NCI-H187 (cell line): ENCODE measurements around the gene ASZ1.
"Not testable (repeated sequence)": the region's sequence is repeated elsewhere in the genome, so short reads cannot be mapped to it uniquely, and the experiment has no call there.

Experiments used
- DNase-seq, 2 experiments: peaks; one replicate each; lab custom pipeline; 2025; lab: John Stamatoyannopoulos, UW

Gene ASZ1, protein sequence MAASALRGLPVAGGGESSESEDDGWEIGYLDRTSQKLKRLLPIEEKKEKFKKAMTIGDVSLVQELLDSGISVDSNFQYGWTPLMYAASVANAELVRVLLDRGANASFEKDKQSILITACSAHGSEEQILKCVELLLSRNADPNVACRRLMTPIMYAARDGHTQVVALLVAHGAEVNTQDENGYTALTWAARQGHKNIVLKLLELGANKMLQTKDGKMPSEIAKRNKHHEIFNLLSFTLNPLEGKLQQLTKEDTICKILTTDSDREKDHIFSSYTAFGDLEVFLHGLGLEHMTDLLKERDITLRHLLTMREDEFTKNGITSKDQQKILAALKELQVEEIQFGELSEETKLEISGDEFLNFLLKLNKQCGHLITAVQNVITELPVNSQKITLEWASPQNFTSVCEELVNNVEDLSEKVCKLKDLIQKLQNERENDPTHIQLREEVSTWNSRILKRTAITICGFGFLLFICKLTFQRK

DNA sequence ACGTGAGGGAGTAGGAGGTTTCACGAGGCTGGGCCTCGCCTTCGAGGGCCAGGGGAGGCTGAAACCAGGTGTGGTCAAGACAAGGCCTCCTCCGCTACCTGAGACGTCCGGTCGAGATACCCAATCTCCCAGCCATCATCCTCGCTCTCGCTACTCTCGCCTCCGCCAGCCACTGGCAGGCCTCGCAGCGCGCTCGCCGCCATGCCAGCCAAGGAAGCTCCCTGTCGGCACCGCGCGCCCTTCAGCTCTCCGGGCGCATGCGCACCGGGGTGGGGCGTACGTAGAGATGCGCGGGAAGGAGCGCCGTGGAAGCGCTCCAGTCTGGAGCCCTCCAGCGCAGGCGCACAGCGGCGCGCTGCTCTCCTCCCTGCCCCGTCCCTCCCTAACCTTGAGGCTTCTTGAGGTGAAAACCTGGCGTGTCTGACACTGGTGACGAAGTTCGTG lies at the start of gene ASZ1:
Gene ASZ1 (minus strand): TSS at position 236 of the 444 bp plus-strand sequence. CDS start 33 bp downstream, at position 203.
- no peak for DNase-seq

DNA sequence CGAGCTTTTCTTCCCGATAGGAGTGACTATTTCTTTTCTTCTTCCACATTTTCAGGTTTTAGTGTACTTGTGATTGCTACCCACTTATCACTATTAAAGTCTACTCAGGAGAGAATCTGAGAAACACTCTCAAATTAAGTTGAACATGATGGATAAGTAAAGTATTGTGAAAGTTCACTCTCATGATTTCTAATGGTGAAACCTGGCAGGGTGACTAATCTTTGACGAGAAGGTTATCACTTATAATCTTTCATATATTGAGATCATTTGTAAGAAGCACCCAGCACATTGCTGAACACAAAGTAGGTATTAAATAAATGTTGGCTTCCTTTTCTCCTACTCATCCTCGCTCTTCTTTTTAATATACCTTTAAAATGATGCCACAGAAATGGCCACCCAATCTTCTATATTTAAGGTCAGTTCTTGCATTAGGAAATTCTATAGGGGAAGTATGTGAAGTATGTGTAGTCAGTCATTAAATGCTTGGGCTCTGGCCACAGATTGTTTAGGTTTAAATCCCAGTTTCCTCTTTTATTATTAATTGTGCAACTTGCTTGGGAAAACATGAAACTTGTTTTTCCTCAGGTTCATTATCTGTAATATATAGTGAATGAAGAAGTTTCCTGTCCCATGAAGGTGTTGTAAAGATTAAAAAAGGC lies 49.4 kb upstream of the ASZ1 start:
- no peak for DNase-seq

DNA sequence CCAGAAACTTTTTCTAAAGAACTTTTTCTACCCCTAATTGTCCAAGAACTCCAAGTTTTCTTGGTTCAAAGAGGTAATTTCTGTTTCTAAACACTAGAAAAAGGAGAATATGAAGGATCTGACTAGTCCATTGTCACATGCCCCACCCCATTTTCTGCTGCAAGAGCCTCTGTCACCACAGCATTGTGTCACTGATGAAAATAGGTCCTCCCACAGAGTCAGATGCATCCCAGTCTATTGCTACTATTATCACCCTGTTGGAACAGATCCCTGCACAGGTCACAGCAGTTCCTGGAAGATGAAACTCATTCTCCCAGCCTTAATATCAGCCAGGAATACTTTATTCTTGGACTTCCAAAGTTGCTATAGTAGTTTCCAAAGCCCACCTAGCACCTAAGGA lies 45.0 kb upstream of the ASZ1 start:
- DNase-seq = no peak

DNA sequence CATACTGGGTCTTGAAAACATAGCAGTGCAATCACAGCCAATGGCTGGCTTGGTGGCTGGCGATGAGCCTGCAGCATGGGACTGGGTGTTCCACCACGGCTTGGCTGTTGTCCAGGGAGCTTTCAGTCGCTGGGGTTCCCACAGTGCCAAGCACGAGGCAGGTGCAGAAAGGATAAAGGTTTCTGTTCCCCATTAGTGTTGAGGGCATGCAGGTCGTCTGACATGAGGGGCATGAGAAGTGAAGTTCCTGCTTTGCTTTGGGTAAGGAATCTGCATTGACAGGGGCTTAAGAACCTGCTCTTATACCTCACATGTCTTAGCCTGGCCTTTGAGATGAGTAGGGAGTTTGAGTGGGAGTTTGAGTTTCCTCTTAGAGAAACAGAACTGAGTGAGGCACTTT lies 43.5 kb upstream of the ASZ1 start:
- DNase-seq = no peak

DNA sequence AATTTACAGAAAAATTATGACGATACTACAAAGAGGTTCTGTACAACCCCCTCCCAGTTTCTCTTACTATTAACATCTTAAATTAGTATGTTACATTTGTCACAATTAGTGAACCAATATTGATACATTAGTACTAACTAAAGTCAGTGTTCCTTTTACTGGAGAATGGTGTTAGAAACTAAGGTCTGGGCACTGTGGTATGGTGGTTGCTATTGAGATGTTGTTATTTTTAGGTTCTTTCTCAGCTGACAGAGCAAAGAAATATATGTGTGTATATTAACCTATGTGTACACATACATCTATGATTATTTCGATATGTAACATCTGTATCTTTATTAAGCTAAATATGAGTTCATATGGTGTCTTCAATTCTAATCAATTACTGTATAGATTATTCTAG lies 40.9 kb upstream of the ASZ1 start:
- no peak for DNase-seq

DNA sequence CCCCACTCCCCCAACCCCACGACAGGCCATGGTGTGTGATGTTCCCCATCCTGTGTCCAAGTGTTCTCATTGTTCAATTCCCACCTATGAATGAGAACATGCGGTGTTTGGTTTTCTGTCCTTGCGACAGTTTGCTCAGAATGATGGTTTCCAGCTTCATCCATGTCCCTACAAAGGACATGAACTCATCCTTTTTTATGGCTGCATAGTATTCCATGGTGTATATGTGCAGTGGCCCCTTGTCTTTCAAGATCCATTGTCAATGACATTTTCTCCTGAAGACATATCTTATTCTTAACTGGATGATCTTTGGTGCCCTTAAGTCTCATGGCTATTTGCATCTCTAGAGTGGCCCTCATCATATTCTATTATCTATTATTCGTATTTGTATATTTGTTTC lies 33.5 kb upstream of the ASZ1 start:
- not testable (repeated sequence) for DNase-seq

DNA sequence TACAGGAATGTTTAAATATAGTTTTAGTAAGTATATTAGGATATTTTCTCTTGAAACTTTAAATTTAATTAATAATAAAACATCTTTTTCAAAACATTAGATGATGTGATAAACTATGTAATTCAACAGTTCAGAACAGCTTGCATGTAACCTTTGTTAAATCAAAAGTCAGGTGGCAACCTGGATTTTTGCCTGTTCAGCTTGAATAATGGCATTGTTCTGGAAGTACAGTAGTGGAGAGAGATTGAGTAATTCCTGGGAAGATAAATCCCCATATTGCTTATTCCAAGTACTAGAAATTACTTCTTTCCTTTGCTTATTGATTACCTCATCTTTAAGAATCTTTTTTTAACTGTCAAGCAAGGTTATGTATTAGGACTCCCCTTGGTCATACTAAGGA lies 32.4 kb upstream of the ASZ1 start:
- DNase-seq = no peak

DNA sequence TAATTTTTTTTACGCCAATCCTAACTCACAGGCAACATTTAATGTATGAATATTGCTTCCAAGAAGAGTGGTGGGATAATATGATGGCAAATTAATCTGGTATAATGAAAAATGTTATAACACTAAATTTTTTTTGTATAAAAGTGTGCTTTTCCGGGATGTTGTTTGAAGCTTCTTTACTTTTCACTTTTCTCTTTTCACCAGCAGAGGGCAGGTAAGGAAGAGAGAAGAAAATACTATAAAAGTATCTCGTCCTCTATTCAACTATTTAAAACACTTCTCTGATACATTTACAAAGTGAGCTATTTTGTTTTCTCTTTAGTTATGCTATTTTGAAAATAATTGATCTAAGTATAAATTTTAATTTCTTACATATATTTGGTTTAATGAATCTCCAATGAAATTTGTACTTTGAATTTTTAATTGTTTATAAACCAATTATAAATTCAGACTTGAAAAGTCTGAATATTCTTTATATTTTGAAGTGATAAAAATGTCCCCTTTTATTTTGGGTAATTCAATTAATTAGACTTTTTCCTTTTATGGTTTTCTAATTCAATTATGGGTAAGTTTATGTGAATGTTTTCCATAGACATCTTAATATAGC lies 31.8 kb upstream of the ASZ1 start:
- DNase-seq = peak in 1 of 2 experiments; percentile 11

DNA sequence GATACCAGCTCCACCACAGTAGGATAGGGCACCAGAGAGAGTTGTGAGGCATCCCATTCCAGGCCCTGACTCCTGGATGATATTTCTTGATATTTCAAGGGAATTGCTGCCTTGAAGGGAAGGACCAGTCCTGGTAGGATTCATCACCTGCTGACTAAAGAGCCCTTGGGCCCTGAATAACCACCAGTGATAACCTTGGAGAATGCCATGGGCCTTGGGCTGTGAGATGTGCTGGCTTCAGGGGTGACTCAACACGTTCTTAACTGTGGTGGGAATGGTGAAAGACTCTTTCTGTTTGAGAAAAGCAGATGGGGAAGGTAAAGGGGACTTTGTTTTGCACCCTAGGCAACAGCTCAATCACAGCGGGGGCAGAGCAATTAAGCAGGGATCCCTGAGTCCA lies 21.4 kb upstream of the ASZ1 start:
- no peak for DNase-seq

DNA sequence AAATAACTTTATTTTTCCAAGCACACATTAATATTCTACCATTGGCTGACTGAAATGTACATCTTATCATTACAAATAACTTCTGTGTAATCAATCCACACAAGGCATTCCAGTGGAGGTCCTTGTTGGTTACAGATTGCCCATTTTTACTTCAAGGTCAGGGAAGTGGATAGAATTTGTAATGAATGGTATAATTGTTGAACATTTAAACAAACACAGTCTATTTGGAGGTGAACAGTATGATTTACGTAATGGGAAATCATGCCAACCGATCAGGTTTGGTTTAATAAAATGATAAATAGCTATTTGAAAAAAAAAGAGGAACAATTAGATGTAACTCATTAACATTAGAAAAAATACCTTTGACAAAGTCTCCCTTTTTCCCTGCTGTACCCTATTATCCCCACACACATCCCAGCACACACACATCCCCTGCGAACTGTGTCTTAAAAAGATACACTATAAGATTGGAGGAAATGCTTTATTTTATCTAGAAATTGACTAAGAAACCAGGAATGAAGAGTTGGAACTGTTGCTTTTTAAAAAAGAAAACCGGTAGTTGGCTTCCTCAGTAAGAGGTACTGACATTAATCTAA lies 19.0 kb upstream of the ASZ1 start:
- no peak for DNase-seq

DNA sequence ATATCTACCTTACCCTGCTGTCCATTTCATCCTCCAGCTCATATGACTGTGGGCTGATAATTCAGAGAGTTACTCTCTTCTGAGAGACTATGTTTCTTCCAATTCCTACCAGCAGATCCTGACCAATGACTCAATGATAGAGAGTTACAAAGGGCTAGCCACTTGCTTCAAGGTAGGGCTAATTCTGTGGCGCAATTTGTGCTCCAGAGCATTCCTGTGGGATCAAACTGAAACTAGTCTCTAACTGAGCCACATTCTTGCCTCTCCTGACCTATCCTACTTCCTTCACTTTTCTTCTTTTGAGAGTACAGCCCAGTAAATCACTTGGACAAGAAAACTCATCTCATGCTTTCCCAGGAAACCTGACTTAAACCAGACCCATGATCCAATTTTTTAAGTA lies 17.9 kb upstream of the ASZ1 start:
- DNase-seq = no peak

DNA sequence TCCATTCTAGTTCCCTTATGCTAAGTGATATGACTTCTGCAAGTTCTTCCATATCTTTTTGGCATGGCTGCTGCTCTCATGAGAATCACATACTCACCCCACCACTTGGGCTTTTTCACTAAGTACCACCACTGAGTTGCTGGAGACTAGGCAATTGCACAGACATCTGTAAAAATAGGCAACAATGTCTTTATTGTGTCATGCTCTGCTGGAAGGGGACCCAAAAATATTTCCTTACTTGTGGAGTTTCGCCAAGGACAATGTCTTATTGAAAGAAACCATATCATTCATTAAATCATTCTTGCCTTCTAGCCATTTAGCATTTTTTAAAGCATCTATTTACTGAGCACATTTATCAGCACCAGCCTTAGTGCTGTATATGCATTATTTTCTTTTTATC lies 17.4 kb upstream of the ASZ1 start:
- no peak for DNase-seq

DNA sequence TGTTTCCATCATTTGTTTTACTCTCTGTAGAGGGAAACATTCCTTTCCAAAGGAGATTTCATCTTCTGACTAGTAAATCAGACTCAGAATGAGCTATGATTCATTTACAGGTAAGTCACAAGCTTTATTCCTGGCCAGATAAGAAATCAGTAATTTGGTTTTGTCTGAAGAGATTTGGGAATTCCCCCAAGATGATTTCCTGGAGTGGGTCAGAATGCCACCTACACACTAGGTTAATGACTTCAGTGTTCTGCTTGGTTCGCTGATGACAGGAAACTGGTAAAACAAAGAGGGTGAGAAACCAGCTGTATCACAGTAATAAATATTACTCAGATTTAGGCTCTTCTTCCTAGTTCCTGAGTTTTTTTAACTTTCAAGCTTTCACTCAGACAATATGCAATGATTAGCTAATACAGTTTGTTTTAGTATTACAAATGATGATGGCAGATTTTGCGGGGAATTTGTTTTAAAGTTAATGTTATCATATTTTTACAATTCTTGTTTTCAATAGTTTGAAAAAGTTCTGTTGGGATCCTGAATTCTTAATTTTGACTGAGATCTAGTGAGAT lies 8.3 kb upstream of the ASZ1 start:
- DNase-seq = no peak

DNA sequence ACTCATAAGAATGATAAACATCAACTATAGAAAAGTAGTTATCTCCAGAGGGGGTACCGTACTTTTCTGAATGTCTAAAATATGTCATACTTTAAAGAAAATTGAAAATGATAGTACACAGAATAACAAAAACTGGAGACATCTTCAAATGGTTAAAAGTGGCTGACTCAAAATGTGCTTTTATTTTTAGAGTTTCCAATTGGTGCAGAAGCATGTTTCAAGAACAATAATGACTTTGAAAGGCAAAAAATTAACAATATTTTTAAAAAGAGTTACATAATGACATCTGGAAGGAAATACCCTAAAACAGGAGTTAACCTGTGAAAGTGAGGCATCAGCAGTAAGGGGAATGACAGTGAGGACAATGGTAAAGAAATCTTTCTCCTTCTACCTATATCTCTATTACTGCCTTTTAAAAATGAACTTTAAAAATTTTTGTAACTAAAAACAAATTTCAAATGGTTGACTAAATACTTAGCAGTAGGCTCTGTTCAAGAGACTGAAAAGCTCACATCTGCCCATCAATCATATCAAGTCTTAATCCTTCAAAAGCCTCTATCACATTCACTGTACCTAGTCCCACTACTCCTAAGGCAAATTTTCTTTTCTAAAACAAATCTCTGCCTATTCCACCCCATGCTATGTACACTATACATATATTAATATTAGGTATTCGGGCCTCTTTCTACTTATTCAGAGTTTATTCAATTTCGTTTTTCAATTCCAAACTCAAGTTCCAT lies 3.0 kb downstream of the ASZ1 start:
- no peak for DNase-seq

DNA sequence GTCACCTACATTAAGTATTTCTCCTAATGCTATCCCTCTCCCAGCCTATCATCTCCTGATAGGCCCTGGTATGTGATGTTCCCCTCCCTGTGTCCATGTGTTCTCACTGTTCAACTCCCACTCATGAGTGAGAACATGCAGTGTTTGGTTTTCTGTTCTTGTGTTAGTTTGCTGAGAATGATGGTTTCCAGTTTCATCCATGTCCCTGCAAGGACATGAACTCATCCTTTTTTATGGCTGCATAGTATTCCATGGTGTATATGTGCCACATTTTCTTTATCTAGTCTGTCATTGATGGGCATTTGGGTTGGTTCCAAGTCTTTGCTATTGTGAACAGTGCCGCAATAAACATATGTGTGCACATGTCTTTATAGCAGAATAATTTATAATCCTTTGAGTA lies 12.7 kb downstream of the ASZ1 start:
- not testable (repeated sequence) for DNase-seq

DNA sequence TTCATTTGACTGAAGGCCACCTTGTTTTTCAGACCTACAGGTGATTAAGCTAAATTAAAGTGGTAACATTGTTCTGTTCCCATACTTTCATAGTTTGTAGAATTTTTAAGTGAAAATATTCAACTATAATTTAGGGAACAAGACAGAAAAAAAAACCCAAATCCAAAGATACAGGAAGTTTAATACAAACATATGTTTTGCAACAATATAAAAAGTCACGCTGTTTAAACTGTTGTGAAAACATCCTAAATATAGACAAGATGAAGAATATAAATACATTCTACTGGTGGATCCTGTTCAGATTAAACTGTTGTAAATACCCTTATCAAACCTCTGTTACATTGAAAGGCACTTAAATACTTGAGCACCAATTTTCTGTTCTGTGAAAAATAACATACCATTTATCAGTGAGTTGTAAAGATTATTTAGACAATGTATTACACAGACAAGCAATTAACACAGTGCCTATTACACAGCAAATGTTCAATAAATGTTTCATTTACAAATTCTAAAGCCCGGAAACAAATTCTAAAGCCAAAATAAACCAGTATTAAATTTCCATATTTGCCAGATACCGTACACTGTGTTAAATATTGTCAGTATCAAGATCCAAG lies 14.2 kb downstream of the ASZ1 start:
- no peak for DNase-seq

DNA sequence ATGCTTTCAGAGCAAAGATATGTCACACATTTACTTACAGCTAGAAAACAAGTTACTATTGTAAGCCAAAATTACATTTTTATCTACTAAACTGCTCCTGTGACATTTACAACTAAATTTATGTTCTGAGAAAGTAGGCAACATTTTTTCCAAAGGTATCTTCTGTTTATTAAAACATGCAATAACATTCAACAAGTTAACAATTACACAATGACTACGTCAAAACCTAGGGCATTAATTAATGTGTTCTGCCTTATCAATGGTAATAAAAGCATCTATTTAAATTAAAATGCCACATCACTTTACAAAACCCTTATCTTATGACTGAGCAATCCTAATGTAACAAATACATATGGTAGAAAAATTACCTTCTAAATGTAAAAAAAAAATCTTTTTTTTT lies 14.9 kb downstream of the ASZ1 start:
- no peak for DNase-seq

DNA sequence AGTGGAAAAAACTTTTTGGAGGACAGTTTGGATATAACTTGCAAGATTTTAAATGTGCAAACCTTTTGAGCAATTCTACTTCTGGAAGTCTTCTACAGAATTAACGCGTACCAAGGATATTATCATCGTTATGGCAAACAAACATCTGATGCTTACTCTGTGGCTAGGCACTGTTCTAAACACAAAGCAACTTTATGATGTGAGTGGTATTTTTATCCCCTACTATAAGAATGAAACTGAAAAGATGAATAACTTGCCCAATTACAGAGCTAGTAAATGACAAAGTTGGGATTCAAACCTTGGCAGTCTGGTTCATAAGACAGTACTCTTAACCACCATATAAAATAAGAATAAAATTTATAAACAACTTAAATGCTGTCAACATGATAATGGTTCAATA lies 15.8 kb downstream of the ASZ1 start:
- DNase-seq = no peak

DNA sequence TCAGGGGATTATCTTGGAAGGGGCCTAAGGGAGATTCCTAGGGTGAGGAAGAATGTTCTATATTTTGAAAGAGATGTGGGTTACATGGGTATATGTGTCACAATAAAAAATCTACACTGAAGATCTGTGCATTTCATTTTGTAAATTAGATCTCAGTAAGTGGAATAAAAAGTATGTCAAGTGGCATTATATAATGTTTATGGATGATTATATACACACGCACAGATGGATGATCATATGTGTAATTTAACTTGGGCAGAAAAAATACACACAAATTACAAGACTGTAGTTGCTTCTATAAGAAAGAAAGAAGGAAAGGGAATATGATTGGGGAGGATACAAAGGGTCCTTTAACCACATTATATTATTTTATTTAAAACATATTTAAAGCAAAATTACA lies 18.5 kb downstream of the ASZ1 start:
- DNase-seq = no peak

DNA sequence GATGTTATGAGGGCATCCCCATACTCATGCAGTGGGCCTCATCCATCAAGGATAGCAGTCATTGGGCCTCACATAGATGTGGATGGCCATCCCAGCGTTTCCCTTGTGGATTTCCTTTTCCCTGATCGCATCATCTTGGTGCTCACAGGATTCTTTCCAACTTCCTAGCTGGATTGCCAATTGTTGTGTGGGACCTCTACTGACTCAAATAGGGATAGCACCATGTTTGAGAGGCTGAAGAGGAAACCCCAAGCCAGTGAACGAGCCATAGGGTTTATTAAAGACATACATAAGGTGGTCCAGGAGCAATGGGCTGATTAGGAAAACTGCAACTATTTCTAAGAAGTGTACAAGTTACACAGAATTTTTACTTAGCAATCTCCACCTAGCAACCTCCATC lies 21.8 kb downstream of the ASZ1 start:
- DNase-seq = no peak

DNA sequence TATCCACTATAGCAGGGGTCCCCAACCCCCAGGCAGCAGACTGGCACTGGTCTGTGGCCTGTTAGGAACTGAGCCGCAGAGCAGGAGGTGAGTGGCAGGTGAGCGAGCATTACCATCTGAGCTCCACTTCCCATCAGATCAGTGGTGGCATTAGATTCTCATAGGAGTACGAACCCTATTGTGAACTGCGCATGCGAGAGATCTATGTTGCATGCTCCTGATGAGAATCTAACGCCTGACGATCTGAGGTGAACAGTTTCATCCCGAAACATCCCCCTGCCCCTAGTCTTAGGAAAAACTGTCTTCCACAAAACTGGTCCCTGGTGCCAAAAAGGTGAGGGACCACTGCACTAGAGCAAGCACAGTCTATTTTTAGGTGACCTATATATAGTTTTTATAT lies 23.6 kb downstream of the ASZ1 start:
- no peak for DNase-seq
